Measurements from ENCODE around the gene TNFRSF1A.
A peak's percentile ranks its signal among the peaks of the same experiment; 100 is the strongest.

TNFRSF1A gene

GRCh38 chr12:6337958-6338433 is 3.9 kb downstream of the TNFRSF1A start:
- no peak for DNase-seq (ENCODE audit: low read depth in 2 of 2)

GRCh38 chr12:6336889-6337853 is 4.7 kb downstream of the TNFRSF1A start:
- peak; percentile 45 to 57 for DNase-seq (ENCODE audit: low read depth in 2 of 2)

GRCh38 chr12:6336079-6336888 is 5.6 kb downstream of the TNFRSF1A start:
- peak; percentile 34 to 43 for DNase-seq (ENCODE audit: low read depth in 2 of 2)

- peak; percentile 83 to 88 for DNase-seq (ENCODE audit: low read depth in 2 of 2)
Measured at GRCh38 chr12:6335451-6336078, 6.3 kb downstream of the TNFRSF1A start.

GRCh38 chr12:6334940-6335450 is 6.9 kb downstream of the TNFRSF1A start:
- DNase-seq (ENCODE audit: low read depth in 2 of 2), result no peak

GRCh38 chr12:6334359-6334758 is 7.5 kb downstream of the TNFRSF1A start:
- no peak for DNase-seq (ENCODE audit: low read depth in 2 of 2)

- DNase-seq (ENCODE audit: low read depth in 2 of 2), result no peak
Measured at GRCh38 chr12:6333566-6333965, 8.3 kb downstream of the TNFRSF1A start.

GRCh38 chr12:6333029-6333428 is 8.8 kb downstream of the TNFRSF1A start:
- no peak for DNase-seq (ENCODE audit: low read depth in 2 of 2)

GRCh38 chr12:6332459-6332858 is 9.4 kb downstream of the TNFRSF1A start:
- no peak for DNase-seq (ENCODE audit: low read depth in 2 of 2)

GRCh38 chr12:6330999-6331714 is 10.7 kb downstream of the TNFRSF1A start:
- no peak for DNase-seq (ENCODE audit: low read depth in 2 of 2)

- no peak for DNase-seq (ENCODE audit: low read depth in 2 of 2)
Measured at GRCh38 chr12:6330192-6330591, 11.7 kb downstream of the TNFRSF1A start.

- no peak for DNase-seq (ENCODE audit: low read depth in 2 of 2)
Measured at GRCh38 chr12:6329703-6330064, 12.2 kb downstream of the TNFRSF1A start.

- no peak for DNase-seq (ENCODE audit: low read depth in 2 of 2)
Measured at GRCh38 chr12:6328945-6329702, 12.8 kb downstream of the TNFRSF1A start.

GRCh38 chr12:6328045-6328779 is 13.7 kb downstream of the TNFRSF1A start:
- no peak for DNase-seq (ENCODE audit: low read depth in 2 of 2)

GRCh38 chr12:6327229-6328041 is 14.4 kb downstream of the TNFRSF1A start:
- no peak for DNase-seq (ENCODE audit: low read depth in 2 of 2)

GRCh38 chr12:6326316-6327228 is 15.3 kb downstream of the TNFRSF1A start:
- no peak for DNase-seq (ENCODE audit: low read depth in 2 of 2)

- no peak for DNase-seq (ENCODE audit: low read depth in 2 of 2)
Measured at GRCh38 chr12:6324936-6325750, 16.7 kb downstream of the TNFRSF1A start.
